ENCODE measurements around the gene TSHR. TPM values are rescaled to one million over a fixed set of nuclear protein-coding genes. Genes with fewer than 3 reads are reported as not detected.

Gene TSHR
- total and polyA plus RNA-seq, 2 of the 13 experiments (the other 11 are each of a cell fraction or from before 2014, with no cell fraction given) = not detected

DNA sequence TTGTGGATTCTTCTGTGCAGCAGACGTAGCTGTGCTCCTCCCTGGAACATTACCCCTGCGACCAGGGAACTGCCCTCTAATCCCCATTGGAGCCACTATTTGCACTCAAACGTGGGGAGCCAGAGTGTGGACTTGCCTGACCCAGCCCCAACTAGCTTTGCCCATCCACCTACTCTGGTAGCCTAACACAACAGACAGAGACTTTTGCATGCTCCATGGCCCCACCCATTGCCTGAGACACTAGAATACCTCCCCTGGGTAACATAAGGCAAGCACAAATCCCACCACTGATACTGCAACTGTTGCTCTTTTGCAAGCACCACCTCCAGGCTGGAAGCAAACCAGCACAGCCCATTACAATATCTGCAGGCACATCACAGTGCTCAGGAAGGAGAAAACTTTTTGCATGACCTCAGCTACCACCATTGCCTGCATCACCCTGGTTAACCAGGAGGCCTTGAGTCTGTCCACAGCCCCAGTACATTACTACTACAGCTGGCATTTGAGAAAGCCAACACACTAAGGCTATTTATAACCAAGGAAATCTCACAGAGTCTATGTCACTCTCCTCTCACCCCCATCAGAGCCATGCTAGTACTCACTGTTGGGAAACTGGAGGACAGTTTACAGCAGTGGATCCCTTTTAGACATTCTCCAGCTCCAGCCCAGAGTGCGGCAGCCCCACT is 28.9 kb upstream of the TSHR start:
- DNase-seq (ENCODE audit: low spot score) = no peak
- intact Hi-C loops (cut with micrococcal nuclease; ENCODE audit: unreplicated experiment) = no loop called here
- no peak for FAIRE-seq
- Histone ChIP-seq H3K4me2 (ENCODE audit: low read depth, low read length) (no peak overlapping the region), H3K4me3 (replicated peaks in 1 of 3; ENCODE audit: insufficient read depth in 1 of 3, low read depth in 2 of 3, low read length in 3 of 3) (no peak overlapping the region), H2AFZ (ENCODE audit: low read length) (no peak overlapping the region), H3K27me3 (ENCODE audit: control insufficient read depth in 1 of 2, insufficient read depth in 2 of 2, low read length in 2 of 2) (no peaks in the 10 kb centered on the region), H4K20me1 (ENCODE audit: insufficient read depth, low read length) (no peaks in the 10 kb centered on the region), H3K27ac (ENCODE audit: extremely low read length, insufficient read depth, low read length) (no peak overlapping the region), H3K79me2 (ENCODE audit: insufficient read depth, low read length) (no peaks in the 10 kb centered on the region), H3K36me3 (replicated peaks in 1 of 2; ENCODE audit: control insufficient read depth in 1 of 2, insufficient read depth in 2 of 2, low read length in 2 of 2) (no peaks in the 10 kb centered on the region), H3K9ac (ENCODE audit: insufficient read depth, low read depth, low read length) (no peak overlapping the region), H3K4me1 (ENCODE audit: insufficient read depth, low read length) (no peaks in the 10 kb centered on the region), H3K9me3 (ENCODE audit: low read length) (no peaks in the 10 kb centered on the region)
- BruUV-seq (replicated peaks) = no TSS peak
- in situ Hi-C loops (cut with HindIII; ENCODE audit: extremely low pct_ligation_motif_present, low pct_unique_long_range_greater_than_20kb) = no loop called here
- WGBS (ENCODE audit: low lambda C conversion rate) = no CpG with 5 or more reads among the region's 4 CpGs
- ChIA-PET POLR2A (no interaction called here), CTCF (ENCODE audit: low intra/inter-chr PET ratio, low total read pairs) (no interaction called here)
- no peak; the same call in 2 of the 3 replicates for ATAC-seq
- TF ChIP-seq ZMYM2 (CRISPR knock-in tag; IDR thresholded peaks at IDR 0.05) (no peak), DR1 (CRISPR knock-in tag; IDR thresholded peaks at IDR 0.05) (no peak), TAF1 (CRISPR knock-in tag; IDR thresholded peaks at IDR 0.05) (no peak), ZNF704 (CRISPR knock-in tag; IDR thresholded peaks at IDR 0.05; ENCODE audit: borderline replicate concordance) (no peak), KAT2B (IDR thresholded peaks at IDR 0.05; ENCODE audit: borderline replicate concordance, low read depth, low read length) (no peak), HNF4G (IDR thresholded peaks at IDR 0.05; ENCODE audit: borderline replicate concordance, low read depth, low read length) (no peak), HNF4G (CRISPR knock-in tag; IDR thresholded peaks at IDR 0.05; ENCODE audit: borderline replicate concordance, low read depth) (no peak), GTF2F1 (IDR thresholded peaks at IDR 0.05; ENCODE audit: low read length) (no peak), FOXK1 (CRISPR knock-in tag; IDR thresholded peaks at IDR 0.05; ENCODE audit: borderline replicate concordance, low read depth) (no peak), KDM4B (CRISPR knock-in tag; IDR thresholded peaks at IDR 0.05) (no peak), CCAR2 (optimal IDR thresholded peaks at IDR 0.05; ENCODE audit: low read depth, low read length) (no peak), ZNF256 (CRISPR knock-in tag; conservative IDR thresholded peaks at IDR 0.05) (no peak), FOXK2 (IDR thresholded peaks at IDR 0.05) (no peak), ZSCAN9 (CRISPR knock-in tag; IDR thresholded peaks at IDR 0.05; ENCODE audit: borderline replicate concordance) (no peak), ZNF614 (CRISPR knock-in tag; IDR thresholded peaks at IDR 0.05; ENCODE audit: borderline replicate concordance) (no peak)
- TF ChIP-seq, protein P1, sequence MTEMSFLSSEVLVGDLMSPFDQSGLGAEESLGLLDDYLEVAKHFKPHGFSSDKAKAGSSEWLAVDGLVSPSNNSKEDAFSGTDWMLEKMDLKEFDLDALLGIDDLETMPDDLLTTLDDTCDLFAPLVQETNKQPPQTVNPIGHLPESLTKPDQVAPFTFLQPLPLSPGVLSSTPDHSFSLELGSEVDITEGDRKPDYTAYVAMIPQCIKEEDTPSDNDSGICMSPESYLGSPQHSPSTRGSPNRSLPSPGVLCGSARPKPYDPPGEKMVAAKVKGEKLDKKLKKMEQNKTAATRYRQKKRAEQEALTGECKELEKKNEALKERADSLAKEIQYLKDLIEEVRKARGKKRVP (CRISPR knock-in tag; IDR thresholded peaks at IDR 0.05) = no peak
- TF ChIP-seq, protein P2, sequence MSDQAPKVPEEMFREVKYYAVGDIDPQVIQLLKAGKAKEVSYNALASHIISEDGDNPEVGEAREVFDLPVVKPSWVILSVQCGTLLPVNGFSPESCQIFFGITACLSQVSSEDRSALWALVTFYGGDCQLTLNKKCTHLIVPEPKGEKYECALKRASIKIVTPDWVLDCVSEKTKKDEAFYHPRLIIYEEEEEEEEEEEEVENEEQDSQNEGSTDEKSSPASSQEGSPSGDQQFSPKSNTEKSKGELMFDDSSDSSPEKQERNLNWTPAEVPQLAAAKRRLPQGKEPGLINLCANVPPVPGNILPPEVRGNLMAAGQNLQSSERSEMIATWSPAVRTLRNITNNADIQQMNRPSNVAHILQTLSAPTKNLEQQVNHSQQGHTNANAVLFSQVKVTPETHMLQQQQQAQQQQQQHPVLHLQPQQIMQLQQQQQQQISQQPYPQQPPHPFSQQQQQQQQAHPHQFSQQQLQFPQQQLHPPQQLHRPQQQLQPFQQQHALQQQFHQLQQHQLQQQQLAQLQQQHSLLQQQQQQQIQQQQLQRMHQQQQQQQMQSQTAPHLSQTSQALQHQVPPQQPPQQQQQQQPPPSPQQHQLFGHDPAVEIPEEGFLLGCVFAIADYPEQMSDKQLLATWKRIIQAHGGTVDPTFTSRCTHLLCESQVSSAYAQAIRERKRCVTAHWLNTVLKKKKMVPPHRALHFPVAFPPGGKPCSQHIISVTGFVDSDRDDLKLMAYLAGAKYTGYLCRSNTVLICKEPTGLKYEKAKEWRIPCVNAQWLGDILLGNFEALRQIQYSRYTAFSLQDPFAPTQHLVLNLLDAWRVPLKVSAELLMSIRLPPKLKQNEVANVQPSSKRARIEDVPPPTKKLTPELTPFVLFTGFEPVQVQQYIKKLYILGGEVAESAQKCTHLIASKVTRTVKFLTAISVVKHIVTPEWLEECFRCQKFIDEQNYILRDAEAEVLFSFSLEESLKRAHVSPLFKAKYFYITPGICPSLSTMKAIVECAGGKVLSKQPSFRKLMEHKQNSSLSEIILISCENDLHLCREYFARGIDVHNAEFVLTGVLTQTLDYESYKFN (CRISPR knock-in tag; conservative IDR thresholded peaks at IDR 0.05) = no peak
- TF ChIP-seq, protein P3, sequence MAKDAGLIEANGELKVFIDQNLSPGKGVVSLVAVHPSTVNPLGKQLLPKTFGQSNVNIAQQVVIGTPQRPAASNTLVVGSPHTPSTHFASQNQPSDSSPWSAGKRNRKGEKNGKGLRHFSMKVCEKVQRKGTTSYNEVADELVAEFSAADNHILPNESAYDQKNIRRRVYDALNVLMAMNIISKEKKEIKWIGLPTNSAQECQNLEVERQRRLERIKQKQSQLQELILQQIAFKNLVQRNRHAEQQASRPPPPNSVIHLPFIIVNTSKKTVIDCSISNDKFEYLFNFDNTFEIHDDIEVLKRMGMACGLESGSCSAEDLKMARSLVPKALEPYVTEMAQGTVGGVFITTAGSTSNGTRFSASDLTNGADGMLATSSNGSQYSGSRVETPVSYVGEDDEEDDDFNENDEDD (CRISPR knock-in tag; IDR thresholded peaks at IDR 0.05; ENCODE audit: borderline replicate concordance) = no peak
- TF ChIP-seq, protein P4, sequence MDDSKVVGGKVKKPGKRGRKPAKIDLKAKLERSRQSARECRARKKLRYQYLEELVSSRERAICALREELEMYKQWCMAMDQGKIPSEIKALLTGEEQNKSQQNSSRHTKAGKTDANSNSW (CRISPR knock-in tag; IDR thresholded peaks at IDR 0.05; ENCODE audit: borderline replicate concordance) = no peak

Data from HepG2 (cell line).